Liver (tissue), 9 donors: ENCODE measurements around the gene EFCAB7. TPM values are rescaled to one million over a fixed set of nuclear protein-coding genes. Genes with fewer than 3 reads are reported as not detected.

Experiments
- DNase-seq: peaks from one replicate; pipeline ENCODE4 v3.0.0-alpha.2; 2017; ENCODE audit warnings: low spot score
- H3K27ac ChIP-seq, 2 donors: one replicate each; pipeline ENCODE4 v1.7.0; 2013; ENCODE audit warnings: inconsistent platforms in 2 of 2, low read length in 2 of 2, control low read depth in 1 of 2, low read depth in 1 of 2, mild to moderate bottlenecking in 1 of 2
- H3K27me3 ChIP-seq, 4 donors: one replicate each; pipeline versions ENCODE4 v1.6.1 to v1.7.0; 2013; ENCODE audit warnings: low read length in 3 of 4, inconsistent platforms in 1 of 4, mild to moderate bottlenecking in 1 of 4, moderate library complexity in 1 of 4; ENCODE audit not compliant: control insufficient read depth in 4 of 4, insufficient read depth in 4 of 4
- H3K36me3 ChIP-seq, 4 donors: one replicate each; pipeline versions ENCODE4 v1.6.1 to v1.7.0; 2013; ENCODE audit warnings: low read length in 3 of 4, mild to moderate bottlenecking in 3 of 4, low read depth in 1 of 4, moderate library complexity in 1 of 4; ENCODE audit not compliant: control insufficient read depth in 4 of 4, insufficient read depth in 3 of 4
- H3K4me1 ChIP-seq, 4 donors: one replicate each; pipeline versions ENCODE4 v1.6.1 to v1.7.0; 2013; ENCODE audit warnings: low read length in 3 of 4, mild to moderate bottlenecking in 3 of 4, moderate library complexity in 1 of 4; ENCODE audit not compliant: control insufficient read depth in 4 of 4, insufficient read depth in 4 of 4
- H3K4me3 ChIP-seq, 3 donors: one replicate each; pipeline versions ENCODE4 v1.6.1 to v1.7.0; 2013; ENCODE audit warnings: low read length in 3 of 3, control low read depth in 1 of 3, low read depth in 1 of 3, mild to moderate bottlenecking in 1 of 3
- H3K9ac ChIP-seq, 2 donors: one replicate each; pipeline ENCODE4 v1.7.0; 2013; ENCODE audit warnings: low read length in 2 of 2, mild to moderate bottlenecking in 2 of 2, moderate library complexity in 2 of 2, control low read depth in 1 of 2, low read depth in 1 of 2
- H3K9me3 ChIP-seq, 4 donors: one replicate each; pipeline versions ENCODE4 v1.6.1 to v1.7.0; 2013; ENCODE audit warnings: low read length in 3 of 4; ENCODE audit not compliant: control insufficient read depth in 4 of 4
- EGR1 ChIP-seq, 2 donors: IDR thresholded peaks; 2 replicates each; pipeline ENCODE4 v1.6.1; 2016 to 2018; ENCODE audit warnings: antibody characterized with exemption in 2 of 2, low read depth in 2 of 2
- FOXA1 ChIP-seq: IDR thresholded peaks from 2 replicates; pipeline ENCODE4 v1.6.1; 2016; ENCODE audit warnings: antibody characterized with exemption
- FOXA2 ChIP-seq: IDR thresholded peaks from 2 replicates; pipeline ENCODE4 v1.6.1; 2016; ENCODE audit warnings: antibody characterized with exemption
- HNF4A ChIP-seq, 2 donors: conservative IDR thresholded peaks; 2 replicates each; pipeline ENCODE4 v1.6.1; 2016; ENCODE audit warnings: antibody characterized with exemption in 2 of 2, mild to moderate bottlenecking in 2 of 2
- HNF4G ChIP-seq: IDR thresholded peaks from 2 replicates; pipeline ENCODE4 v1.6.1; 2016; ENCODE audit warnings: antibody characterized with exemption
- NR2F2 ChIP-seq: IDR thresholded peaks from 2 replicates; pipeline ENCODE4 v1.6.1; 2016; ENCODE audit warnings: antibody characterized with exemption
- RAD21 ChIP-seq, 2 donors: IDR thresholded peaks; 2 replicates each; pipeline ENCODE4 v1.6.1; 2016; ENCODE audit warnings: antibody characterized with exemption in 2 of 2, mild to moderate bottlenecking in 2 of 2
- RXRA ChIP-seq, 2 donors: IDR thresholded peaks; 2 replicates each; pipeline ENCODE4 v1.6.1; 2017 to 2018; ENCODE audit warnings: antibody characterized with exemption in 2 of 2, mild to moderate bottlenecking in 1 of 2
- SP1 ChIP-seq: IDR thresholded peaks from 2 replicates; pipeline ENCODE4 v1.6.1; 2018; ENCODE audit warnings: antibody characterized with exemption, mild to moderate bottlenecking
- TAF1 ChIP-seq: conservative IDR thresholded peaks from 2 replicates; pipeline ENCODE4 v1.6.1; 2016; ENCODE audit warnings: antibody characterized with exemption, mild to moderate bottlenecking
- YY1 ChIP-seq: IDR thresholded peaks from 2 replicates; pipeline ENCODE4 v1.6.1; 2016; ENCODE audit warnings: antibody characterized with exemption, mild to moderate bottlenecking
- WGBS: extraction: QIAGEN DNeasy Blood & Tissue Kit; methylation state at CpG from one replicate; pipeline ENCODE4 v1.1.7; 2013; 5-methylcytosine and 5-hydroxymethylcytosine counted together
- polyA plus RNA-seq, 2 donors: library from polyadenylated mRNA; stranded (reverse) in 1 of 2; unstranded in 1 of 2; fragments of 200-250 nt in 1 of 2; fragments of >200 nt in 1 of 2; fragmentation: Nextera tagmentation in 1 of 2; extraction: Ambion mirVana in 1 of 2; gene quantifications; one replicate each; pipeline versions ENCODE4 v1.2.1 to v1.2.3, GENCODE V29; 2013 to 2015
- total RNA-seq, 2 donors: library from RNA; depleted of rRNA; stranded (reverse); fragments of >200 nt; gene quantifications; one replicate each; pipeline ENCODE4 v1.2.3, GENCODE V29; 2014
- TF ChIP-seq, protein P1 (sequence below): IDR thresholded peaks from 2 replicates; pipeline ENCODE4 v1.6.1; 2016; ENCODE audit warnings: antibody characterized with exemption
- TF ChIP-seq, protein P2 (sequence below): IDR thresholded peaks from 2 replicates; pipeline ENCODE4 v1.6.1; 2016; ENCODE audit warnings: antibody characterized with exemption, mild to moderate bottlenecking
- TF ChIP-seq, protein P3 (sequence below): IDR thresholded peaks from 2 replicates; pipeline ENCODE4 v1.6.1; 2016; ENCODE audit warnings: antibody characterized with exemption
- TF ChIP-seq, protein P4 (sequence below): IDR thresholded peaks from 2 replicates; pipeline ENCODE4 v1.6.1; 2016; ENCODE audit warnings: antibody characterized with exemption
- TF ChIP-seq, protein P5 (sequence below): fragments of 150-350 bp; IDR thresholded peaks from 2 replicates; pipeline ENCODE4 v1.5.1; 2017; ENCODE audit warnings: improper control_type of control experiment, low read depth, low read length; ENCODE audit not compliant: missing input control
- donor health status: healthy.
- donor health status: healthy.
- donor health status: healthy.
- donor health status: healthy.
- donor health status: healthy.

EFCAB7 gene
- total and polyA plus RNA-seq, 4 donors, result 0.70 to 2.6 (median 1.9) TPM

DNA sequence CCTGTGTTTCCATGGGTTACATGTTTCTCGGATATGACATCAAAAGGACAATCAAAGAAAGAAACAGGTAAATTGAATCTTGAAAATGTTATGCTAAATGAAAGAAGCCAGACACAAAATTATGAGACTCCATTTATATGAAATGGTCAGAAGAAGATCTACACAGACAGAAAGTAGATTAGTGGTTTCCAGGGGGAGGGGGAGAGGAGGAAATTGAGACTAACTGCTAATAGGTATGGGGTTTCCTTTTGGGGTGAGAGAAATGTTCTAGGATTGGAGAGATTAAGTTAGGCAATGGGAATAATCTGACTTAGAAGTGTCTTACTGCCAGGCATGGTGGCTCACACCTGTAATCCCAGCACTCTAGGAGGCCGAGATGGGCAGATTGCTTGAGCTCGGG lies 22.1 kb upstream of the EFCAB7 start:
- H3K4me1 ChIP-seq, result no peaks in the 10 kb centered on the region
- no peak overlapping the region for H3K27ac ChIP-seq
- no peaks in the 10 kb centered on the region for H3K36me3 ChIP-seq
- DNase-seq, result no peak
- TF ChIP-seq TAF1, result no peak
- TF ChIP-seq, protein P1, sequence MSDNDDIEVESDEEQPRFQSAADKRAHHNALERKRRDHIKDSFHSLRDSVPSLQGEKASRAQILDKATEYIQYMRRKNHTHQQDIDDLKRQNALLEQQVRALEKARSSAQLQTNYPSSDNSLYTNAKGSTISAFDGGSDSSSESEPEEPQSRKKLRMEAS, result no peak
- no peak for TF ChIP-seq YY1
- TF ChIP-seq HNF4A (conservative IDR thresholded peaks at IDR 0.05), result no peak
- H3K27me3 ChIP-seq, result no peaks in the 10 kb centered on the region
- no peak overlapping the region for H3K4me3 ChIP-seq
- no peak overlapping the region for H3K9ac ChIP-seq
- 98% methylated on average over 3 of the region's 3 CpGs for WGBS
- H3K9me3 ChIP-seq, result no peaks in the 10 kb centered on the region

DNA sequence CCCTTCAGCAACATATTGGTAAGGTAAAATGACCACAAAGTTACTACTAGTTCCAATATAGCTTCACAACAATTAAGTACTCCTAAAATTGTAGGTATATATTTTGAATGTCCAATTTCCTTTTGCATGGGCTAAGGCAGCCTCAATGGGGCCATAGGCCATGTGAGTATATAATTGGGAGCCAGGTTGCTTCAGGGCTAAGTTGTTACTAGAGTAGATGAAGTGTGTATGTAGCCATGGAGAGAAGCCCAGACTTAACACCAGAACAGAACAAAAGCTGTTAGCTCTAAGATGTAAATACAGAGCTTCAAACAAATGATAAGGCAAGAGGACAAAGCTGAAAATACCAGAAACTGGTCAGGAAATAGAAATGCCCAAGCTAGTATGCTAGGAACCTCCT lies 16.5 kb upstream of the EFCAB7 start:
- H3K9me3 ChIP-seq, result no peaks in the 10 kb centered on the region
- no peak overlapping the region for H3K9ac ChIP-seq
- H3K4me3 ChIP-seq, result no peak overlapping the region
- no peaks in the 10 kb centered on the region for H3K4me1 ChIP-seq
- H3K36me3 ChIP-seq, result peaks cover 0 to 4% (median 0%) of the 10 kb centered on the region in 4 donors
- TF ChIP-seq, protein P2, sequence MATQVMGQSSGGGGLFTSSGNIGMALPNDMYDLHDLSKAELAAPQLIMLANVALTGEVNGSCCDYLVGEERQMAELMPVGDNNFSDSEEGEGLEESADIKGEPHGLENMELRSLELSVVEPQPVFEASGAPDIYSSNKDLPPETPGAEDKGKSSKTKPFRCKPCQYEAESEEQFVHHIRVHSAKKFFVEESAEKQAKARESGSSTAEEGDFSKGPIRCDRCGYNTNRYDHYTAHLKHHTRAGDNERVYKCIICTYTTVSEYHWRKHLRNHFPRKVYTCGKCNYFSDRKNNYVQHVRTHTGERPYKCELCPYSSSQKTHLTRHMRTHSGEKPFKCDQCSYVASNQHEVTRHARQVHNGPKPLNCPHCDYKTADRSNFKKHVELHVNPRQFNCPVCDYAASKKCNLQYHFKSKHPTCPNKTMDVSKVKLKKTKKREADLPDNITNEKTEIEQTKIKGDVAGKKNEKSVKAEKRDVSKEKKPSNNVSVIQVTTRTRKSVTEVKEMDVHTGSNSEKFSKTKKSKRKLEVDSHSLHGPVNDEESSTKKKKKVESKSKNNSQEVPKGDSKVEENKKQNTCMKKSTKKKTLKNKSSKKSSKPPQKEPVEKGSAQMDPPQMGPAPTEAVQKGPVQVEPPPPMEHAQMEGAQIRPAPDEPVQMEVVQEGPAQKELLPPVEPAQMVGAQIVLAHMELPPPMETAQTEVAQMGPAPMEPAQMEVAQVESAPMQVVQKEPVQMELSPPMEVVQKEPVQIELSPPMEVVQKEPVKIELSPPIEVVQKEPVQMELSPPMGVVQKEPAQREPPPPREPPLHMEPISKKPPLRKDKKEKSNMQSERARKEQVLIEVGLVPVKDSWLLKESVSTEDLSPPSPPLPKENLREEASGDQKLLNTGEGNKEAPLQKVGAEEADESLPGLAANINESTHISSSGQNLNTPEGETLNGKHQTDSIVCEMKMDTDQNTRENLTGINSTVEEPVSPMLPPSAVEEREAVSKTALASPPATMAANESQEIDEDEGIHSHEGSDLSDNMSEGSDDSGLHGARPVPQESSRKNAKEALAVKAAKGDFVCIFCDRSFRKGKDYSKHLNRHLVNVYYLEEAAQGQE, result no peak
- TF ChIP-seq EGR1 (IDR thresholded peaks at IDR 0.05; ENCODE audit: low read depth in 2 of 2), result no peak
- TF ChIP-seq, protein P1, result no peak
- TF ChIP-seq, protein P3, sequence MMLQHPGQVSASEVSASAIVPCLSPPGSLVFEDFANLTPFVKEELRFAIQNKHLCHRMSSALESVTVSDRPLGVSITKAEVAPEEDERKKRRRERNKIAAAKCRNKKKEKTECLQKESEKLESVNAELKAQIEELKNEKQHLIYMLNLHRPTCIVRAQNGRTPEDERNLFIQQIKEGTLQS, result no peak
- no peak for TF ChIP-seq FOXA2
- no peak for TF ChIP-seq NR2F2
- no peak for TF ChIP-seq HNF4A (conservative IDR thresholded peaks at IDR 0.05)
- no peak for TF ChIP-seq TAF1
- TF ChIP-seq, protein P4, sequence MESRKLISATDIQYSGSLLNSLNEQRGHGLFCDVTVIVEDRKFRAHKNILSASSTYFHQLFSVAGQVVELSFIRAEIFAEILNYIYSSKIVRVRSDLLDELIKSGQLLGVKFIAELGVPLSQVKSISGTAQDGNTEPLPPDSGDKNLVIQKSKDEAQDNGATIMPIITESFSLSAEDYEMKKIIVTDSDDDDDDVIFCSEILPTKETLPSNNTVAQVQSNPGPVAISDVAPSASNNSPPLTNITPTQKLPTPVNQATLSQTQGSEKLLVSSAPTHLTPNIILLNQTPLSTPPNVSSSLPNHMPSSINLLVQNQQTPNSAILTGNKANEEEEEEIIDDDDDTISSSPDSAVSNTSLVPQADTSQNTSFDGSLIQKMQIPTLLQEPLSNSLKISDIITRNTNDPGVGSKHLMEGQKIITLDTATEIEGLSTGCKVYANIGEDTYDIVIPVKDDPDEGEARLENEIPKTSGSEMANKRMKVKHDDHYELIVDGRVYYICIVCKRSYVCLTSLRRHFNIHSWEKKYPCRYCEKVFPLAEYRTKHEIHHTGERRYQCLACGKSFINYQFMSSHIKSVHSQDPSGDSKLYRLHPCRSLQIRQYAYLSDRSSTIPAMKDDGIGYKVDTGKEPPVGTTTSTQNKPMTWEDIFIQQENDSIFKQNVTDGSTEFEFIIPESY, result no peak
- DNase-seq, result no peak
- no peak overlapping the region for H3K27ac ChIP-seq
- H3K27me3 ChIP-seq, result no peaks in the 10 kb centered on the region

DNA sequence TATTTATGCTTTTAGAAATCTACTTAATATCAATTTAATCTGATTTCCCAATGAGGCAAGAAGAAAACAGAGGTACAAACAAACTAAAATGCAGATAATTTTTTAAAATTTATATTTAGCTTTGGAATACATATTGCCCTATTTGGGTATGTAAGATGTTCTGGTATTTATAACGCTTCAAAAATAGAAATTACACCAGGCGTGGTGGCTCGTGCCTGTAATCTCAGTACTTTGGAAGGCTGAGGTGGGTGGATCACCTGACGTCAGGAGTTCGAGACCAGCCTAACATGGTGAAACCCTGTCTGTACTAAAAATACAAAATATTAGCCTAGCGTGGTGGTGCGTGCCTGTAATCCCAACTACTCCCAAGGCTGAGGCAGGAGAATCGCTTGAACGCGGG lies 13.6 kb upstream of the EFCAB7 start:
- Histone ChIP-seq H3K27ac (no peak overlapping the region), H3K4me1 (no peaks in the 10 kb centered on the region), H3K9ac (no peak overlapping the region), H3K36me3 (peaks cover 0 to 4% (median 0%) of the 10 kb centered on the region in 4 donors), H3K27me3 (no peaks in the 10 kb centered on the region), H3K9me3 (no peaks in the 10 kb centered on the region), H3K4me3 (no peak overlapping the region)
- 88% methylated on average over 10 of the region's 10 CpGs for WGBS
- DNase-seq, result no peak
- no peak for TF ChIP-seq FOXA1
- TF ChIP-seq RAD21 (IDR thresholded peaks at IDR 0.05), result no peak
- no peak for TF ChIP-seq HNF4G
- no peak for TF ChIP-seq TAF1
- no peak for TF ChIP-seq SP1
- no peak for TF ChIP-seq YY1
- no peak for TF ChIP-seq RXRA (IDR thresholded peaks at IDR 0.05)
- TF ChIP-seq, protein P2, result no peak
- TF ChIP-seq, protein P3, result no peak
- TF ChIP-seq, protein P5, sequence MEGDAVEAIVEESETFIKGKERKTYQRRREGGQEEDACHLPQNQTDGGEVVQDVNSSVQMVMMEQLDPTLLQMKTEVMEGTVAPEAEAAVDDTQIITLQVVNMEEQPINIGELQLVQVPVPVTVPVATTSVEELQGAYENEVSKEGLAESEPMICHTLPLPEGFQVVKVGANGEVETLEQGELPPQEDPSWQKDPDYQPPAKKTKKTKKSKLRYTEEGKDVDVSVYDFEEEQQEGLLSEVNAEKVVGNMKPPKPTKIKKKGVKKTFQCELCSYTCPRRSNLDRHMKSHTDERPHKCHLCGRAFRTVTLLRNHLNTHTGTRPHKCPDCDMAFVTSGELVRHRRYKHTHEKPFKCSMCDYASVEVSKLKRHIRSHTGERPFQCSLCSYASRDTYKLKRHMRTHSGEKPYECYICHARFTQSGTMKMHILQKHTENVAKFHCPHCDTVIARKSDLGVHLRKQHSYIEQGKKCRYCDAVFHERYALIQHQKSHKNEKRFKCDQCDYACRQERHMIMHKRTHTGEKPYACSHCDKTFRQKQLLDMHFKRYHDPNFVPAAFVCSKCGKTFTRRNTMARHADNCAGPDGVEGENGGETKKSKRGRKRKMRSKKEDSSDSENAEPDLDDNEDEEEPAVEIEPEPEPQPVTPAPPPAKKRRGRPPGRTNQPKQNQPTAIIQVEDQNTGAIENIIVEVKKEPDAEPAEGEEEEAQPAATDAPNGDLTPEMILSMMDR, result no peak
- no peak for TF ChIP-seq EGR1 (IDR thresholded peaks at IDR 0.05; ENCODE audit: low read depth in 2 of 2)
